Panc1 (cell line): ENCODE results near the gene TXNDC11. TPM values are rescaled to one million over a fixed set of nuclear protein-coding genes. Genes with fewer than 3 reads are reported as not detected.

ENCODE experiments used
- ATAC-seq: fragments of 200-7000 bp; cut with Tn5 transposase; 2 replicates; pipeline ENCODE4 v1.9.1; 2020; ENCODE audit warnings: mild to moderate bottlenecking, moderate library complexity
- Bru-seq: library from RNA; stranded (reverse); fragments of 400-500 nt; gene quantifications from one replicate; lab custom pipeline; 2021; lab: Mats Ljungman, UMichigan
- BruChase-seq, 2 experiments: library from RNA; stranded (reverse); fragments of 400-500 nt; gene quantifications; one replicate each; lab custom pipeline; 2021; lab: Mats Ljungman, UMichigan
- BruUV-seq: library from RNA; stranded (reverse); fragments of 400-500 nt; replicated peaks from 2 replicates; lab custom pipeline; 2021; lab: Mats Ljungman, UMichigan
- CTCF ChIA-PET: fragments of 300-600 bp; sonication (Branson Sonifier 250); formaldehyde crosslinking; loops from one replicate; lab custom pipeline; 2022; ENCODE audit warnings: antibody characterized with exemption; lab: Charles Lee
- POLR2A ChIA-PET: fragments of 300-600 bp; sonication (Branson Sonifier 250); formaldehyde crosslinking; loops from one replicate; lab custom pipeline; 2022; ENCODE audit warnings: antibody characterized with exemption; lab: Charles Lee
- DNase-seq: peaks from one replicate; pipeline ENCODE4 v3.0.0-alpha.2; 2010; ENCODE audit warnings: low read depth, low spot score
- H3K27ac ChIP-seq: 2 replicates; pipeline ENCODE4 v1.5.1; 2011; ENCODE audit warnings: mild to moderate bottlenecking, low read length, inconsistent platforms
- H3K27me3 ChIP-seq: fragments of 200-500 bp; sonication (Bioruptor generic); 2 replicates; pipeline ENCODE4 v1.6.0; 2014; ENCODE audit warnings: low read length, inconsistent platforms; ENCODE audit not compliant: control insufficient read depth, insufficient read depth
- H3K36me3 ChIP-seq: fragments of 200-500 bp; sonication (Bioruptor generic); 2 replicates; pipeline ENCODE4 v1.5.1; 2014; ENCODE audit warnings: inconsistent platforms, mild to moderate bottlenecking, low read length, moderate library complexity; ENCODE audit not compliant: control insufficient read depth, insufficient read depth
- H3K4me1 ChIP-seq: 2 replicates; pipeline ENCODE4 v1.5.1; 2011; ENCODE audit warnings: inconsistent platforms, mild to moderate bottlenecking, low read length, moderate library complexity; ENCODE audit not compliant: control insufficient read depth, insufficient read depth
- H3K4me3 ChIP-seq, 2 experiments: 2 replicates each; pipeline ENCODE4 v1.5.1; 2011 to 2012; ENCODE audit warnings: low read depth in 2 of 2, low read length in 2 of 2, mild to moderate bottlenecking in 2 of 2, inconsistent platforms in 1 of 2, moderate library complexity in 1 of 2
- H3K9me3 ChIP-seq: fragments of 200-500 bp; sonication (Bioruptor generic); 2 replicates; pipeline ENCODE4 v1.5.1; 2014; ENCODE audit warnings: low read depth, mild to moderate bottlenecking, inconsistent platforms, low read length, moderate library complexity; ENCODE audit not compliant: control insufficient read depth, insufficient read depth
- CTCF ChIP-seq: fragments of 450-650 bp; IDR thresholded peaks from 2 replicates; pipeline ENCODE4 v1.5.1; 2017; ENCODE audit warnings: mild to moderate bottlenecking
- POLR2AphosphoS5 ChIP-seq: IDR thresholded peaks from 2 replicates; pipeline ENCODE4 v1.6.1; 2012; ENCODE audit warnings: mild to moderate bottlenecking, low read depth, low read length, moderate library complexity
- REST ChIP-seq, 2 experiments: IDR thresholded peaks; 2 replicates each; pipeline ENCODE4 v1.6.1; 2011 to 2012; ENCODE audit warnings: low read depth in 2 of 2, control low read depth in 1 of 2, low read length in 1 of 2, mild to moderate bottlenecking in 1 of 2, moderate library complexity in 1 of 2; ENCODE audit not compliant: insufficient read depth in 1 of 2
- SIN3A ChIP-seq: IDR thresholded peaks from 2 replicates; pipeline ENCODE4 v1.6.1; 2012; ENCODE audit warnings: low read depth, mild to moderate bottlenecking, low read length, moderate library complexity, borderline replicate concordance; ENCODE audit not compliant: insufficient read depth
- TCF7L2 ChIP-seq: IDR thresholded peaks from 2 replicates; pipeline ENCODE4 v1.6.1; 2011; ENCODE audit warnings: mild to moderate bottlenecking, low read depth, low read length, inconsistent platforms
- in situ Hi-C: cut with HindIII; loops from 2 replicates; pipeline ENCODE4 v1.10.0; 2016; ENCODE audit warnings: low sequenced_read_pairs, low pct_unique_long_range_greater_than_20kb
- intact Hi-C: fragments of 100-400 bp; cut with micrococcal nuclease; formaldehyde crosslinking; loops from one replicate; pipeline ENCODE4 v1.10.0; 2022; ENCODE audit not compliant: unreplicated experiment
- long read RNA-seq: library from polyadenylated mRNA; unstranded; transcript quantifications from one replicate; pipeline ENCODE4 v2.0.0, GENCODE V29; 2021; ENCODE audit not compliant: unreplicated experiment
- polyA plus RNA-seq: library from polyadenylated mRNA; unstranded; fragments of >200 nt; gene quantifications from one replicate; pipeline ENCODE4 v1.2.1, GENCODE V29; 2012; ENCODE audit warnings: missing spikeins; ENCODE audit not compliant: insufficient read length
- total RNA-seq: library from RNA; stranded (reverse); gene quantifications from one replicate; pipeline ENCODE4 v1.2.1, GENCODE V29; 2021; ENCODE audit not compliant: unreplicated experiment

TXNDC11 gene
- 30.5 TPM for total RNA-seq
- polyA plus RNA-seq = 24.2 TPM
- Bru-seq, nascent RNA = percentile 80 among the genes with signal in this experiment
- percentile 67 among the genes with signal in this experiment for BruChase-seq, experiment 1, labeled RNA remaining after a 2-hour chase
- percentile 70 among the genes with signal in this experiment for BruChase-seq, experiment 2, labeled RNA remaining after a 6-hour chase
- long read RNA-seq, transcript TXNDC11-201 (12 exons, 3,140 nt) = major isoform, 34 of 66 reads
- long read RNA-seq, partial matches to known transcripts = 8 of 66 reads
- long read RNA-seq, other reads (novel, unspliced or antisense) = 23 of 66 reads

DNA sequence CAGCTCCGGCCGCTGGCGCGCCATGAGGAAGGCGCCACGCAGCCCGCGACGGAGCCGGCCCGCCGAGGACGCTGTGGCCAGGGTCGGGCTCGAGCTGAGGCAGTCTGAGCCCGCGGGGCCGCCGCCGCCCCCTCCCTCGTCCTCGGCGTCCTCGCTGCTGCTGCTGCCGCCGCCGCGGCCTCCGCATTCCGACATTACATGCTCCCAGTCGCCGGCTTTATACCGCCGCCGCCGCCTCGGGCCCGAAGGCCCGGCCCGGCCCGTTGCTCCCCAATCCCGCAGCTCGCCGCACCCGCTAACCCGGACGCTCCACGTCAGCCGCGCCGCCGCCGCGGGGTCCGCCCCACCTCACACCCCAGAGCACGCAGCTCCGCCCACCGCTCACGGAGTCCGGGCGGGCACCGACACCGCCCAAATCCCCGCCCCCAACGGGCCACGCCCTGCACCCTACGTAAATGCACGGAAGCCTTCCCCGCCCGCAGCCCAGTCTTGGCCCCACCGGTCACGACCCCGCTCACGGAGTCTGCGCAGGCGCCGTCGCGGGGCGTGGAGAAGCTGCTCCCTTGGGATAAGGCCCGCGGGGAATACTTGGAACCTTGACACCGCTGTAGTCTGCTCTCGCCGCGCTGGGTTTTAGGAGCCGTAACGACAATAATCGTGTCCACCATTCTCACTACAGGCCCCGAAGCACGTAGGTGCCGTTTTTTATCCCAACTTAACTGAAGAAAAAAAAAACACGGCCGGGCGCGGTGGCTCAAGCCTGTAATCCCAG, at the start of gene TXNDC11:
Gene TXNDC11, minus strand, starts transcription at position 322 of the 772 bp plus-strand sequence. Its CDS starts 127 bp downstream, at position 195.
- intact Hi-C loops (no loop called here), in situ Hi-C loops (no loop called here)
- TF ChIP-seq CTCF (no peak), SIN3A (peak; percentile 88; the same call in 1 of the 2 replicates), POLR2AphosphoS5 (peak; percentile 50; the same call in 1 of the 2 replicates), REST (IDR thresholded peaks at IDR 0.05; ENCODE audit: insufficient read depth in 1 of 2, low read depth in 2 of 2, low read length in 1 of 2) (0 out of 4 replicates have a peak, but pooled peaks of 1 of the 2 experiments have one; percentile 7), TCF7L2 (0 out of 2 replicates have a peak, but pooled peaks have one; percentile 26)
- Histone ChIP-seq H3K36me3 (peaks cover 5% of the 10 kb centered on the region; the same call in 1 of the 2 replicates), H3K4me1 (peaks cover 18% of the 10 kb centered on the region), H3K4me3 (peak within 1 kb of the TSS; percentile 73 to 78), H3K27me3 (no peaks in the 10 kb centered on the region), H3K27ac (peak within 1 kb of the TSS; percentile 93), H3K9me3 (no peaks in the 10 kb centered on the region)
- ChIA-PET POLR2A (interaction anchor here (0.7 to 1.0 kb wide), 5 partner anchors 47 to 335 kb away, joined by 3 to 10 read pairs (median 7); no protein-coding TSS in a partner anchor), CTCF (interaction anchor here (0.6 to 0.7 kb wide), 2 partner anchors 337 to 391 kb away, joined by 3 to 5 read pairs; no protein-coding TSS in a partner anchor)
- ATAC-seq = peak; percentile 97
- peak; percentile 86 for DNase-seq
- no TSS peak for BruUV-seq

DNA sequence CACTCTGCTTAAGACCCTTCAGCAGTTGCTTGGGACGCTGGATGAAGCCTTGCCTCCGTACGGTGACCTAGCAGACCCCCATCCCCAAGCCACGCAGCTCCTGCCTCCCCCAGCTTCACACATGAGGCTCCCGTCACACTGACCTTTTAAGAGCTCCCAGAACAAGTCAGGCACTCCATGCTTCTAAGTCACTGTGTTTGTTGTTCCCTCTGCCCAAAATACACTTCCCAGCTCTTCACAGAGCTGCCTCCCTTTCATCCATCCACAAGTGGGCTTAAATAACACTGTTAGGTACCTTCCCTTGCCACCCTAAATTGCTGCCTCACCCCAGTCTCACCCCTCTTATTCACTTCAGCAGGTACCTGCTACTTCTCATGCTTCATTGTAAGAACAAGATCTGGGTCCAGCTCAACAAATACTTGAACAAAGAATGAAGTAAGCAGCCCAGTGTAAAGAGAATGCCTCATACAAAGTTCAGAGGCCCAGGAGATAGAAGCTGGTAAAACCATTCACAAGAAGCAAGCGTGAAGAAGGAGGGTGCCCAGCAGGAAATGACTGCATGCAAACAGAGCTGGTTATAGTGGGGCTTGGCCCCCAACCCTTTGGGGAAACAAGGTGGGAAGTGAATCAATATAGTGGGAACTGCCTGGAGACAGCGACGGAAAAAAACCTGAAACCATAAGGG, 48.6 kb upstream of the TXNDC11 start:
- Histone ChIP-seq H3K4me3 (no peak overlapping the region), H3K4me1 (peaks cover 44% of the 10 kb centered on the region), H3K36me3 (no peaks in the 10 kb centered on the region; the same call in 1 of the 2 replicates), H3K9me3 (no peaks in the 10 kb centered on the region), H3K27me3 (no peaks in the 10 kb centered on the region), H3K27ac (no peak overlapping the region)
- DNase-seq (no peak), ATAC-seq (no peak)
- BruUV-seq = no TSS peak
- intact Hi-C loops = no loop called here
- in situ Hi-C loops = no loop called here
- POLR2A ChIA-PET = no interaction called here
- CTCF ChIA-PET = no interaction called here
- no peak for TF ChIP-seq SIN3A
- TF ChIP-seq POLR2AphosphoS5 = no peak
- TF ChIP-seq TCF7L2 = no peak
- no peak for TF ChIP-seq CTCF
- TF ChIP-seq REST (IDR thresholded peaks at IDR 0.05; ENCODE audit: insufficient read depth in 1 of 2, low read depth in 2 of 2, low read length in 1 of 2) = no peak
